Smooth muscle cell (in vitro differentiated cells): ENCODE results near the gene PTGES3. TPM values are rescaled to one million over a fixed set of nuclear protein-coding genes. Genes with fewer than 3 reads are reported as not detected.
A peak's percentile ranks its signal among the peaks of the same experiment; 100 is the strongest.

Source experiments
- DNase-seq: peaks from one replicate; lab custom pipeline; 2025; ENCODE audit not compliant: unreplicated experiment; lab: John Stamatoyannopoulos, UW
- H2AFZ ChIP-seq: fragments of 200-600 bp; sonication (generic); 2 replicates; pipeline ENCODE4 v1.6.0; 2016; ENCODE audit warnings: antibody characterized with exemption, low read depth, mild to moderate bottlenecking
- H3F3A ChIP-seq: fragments of 200-600 bp; sonication (generic); 2 replicates; pipeline ENCODE4 v1.6.0; 2017; ENCODE audit warnings: antibody characterized with exemption, low read depth
- H3K27ac ChIP-seq: fragments of 200-600 bp; sonication (generic); 2 replicates; pipeline ENCODE4 v1.5.1; 2016; ENCODE audit warnings: low read depth, mild to moderate bottlenecking
- H3K27me3 ChIP-seq: fragments of 200-600 bp; sonication (generic); 2 replicates; pipeline ENCODE4 v1.6.1; 2016; ENCODE audit warnings: low read depth, mild to moderate bottlenecking
- H3K36me3 ChIP-seq: fragments of 200-600 bp; sonication (generic); 2 replicates; pipeline ENCODE4 v1.5.1; 2016; ENCODE audit warnings: low read depth
- H3K4me1 ChIP-seq: fragments of 200-600 bp; sonication (generic); 2 replicates; pipeline ENCODE4 v1.5.1; 2016; ENCODE audit warnings: low read depth
- H3K4me2 ChIP-seq: fragments of 200-600 bp; sonication (generic); 2 replicates; pipeline ENCODE4 v1.6.0; 2016; ENCODE audit warnings: mild to moderate bottlenecking
- H3K4me3 ChIP-seq: fragments of 200-600 bp; sonication (generic); 2 replicates; pipeline ENCODE4 v1.5.1; 2016; ENCODE audit warnings: mild to moderate bottlenecking
- H3K79me2 ChIP-seq: fragments of 200-600 bp; sonication (generic); 2 replicates; pipeline ENCODE4 v1.6.0; 2016; ENCODE audit warnings: low read depth, mild to moderate bottlenecking
- H3K9ac ChIP-seq: fragments of 200-600 bp; sonication (generic); 2 replicates; pipeline ENCODE4 v1.6.0; 2016; ENCODE audit warnings: low read depth
- H3K9me3 ChIP-seq: fragments of 200-600 bp; sonication (generic); replicated peaks from 2 replicates; pipeline ENCODE4 v1.5.1; 2016; ENCODE audit warnings: low read depth
- H4K20me1 ChIP-seq: fragments of 200-600 bp; sonication (generic); 2 replicates; pipeline ENCODE4 v1.6.0; 2016; ENCODE audit warnings: low read depth
- WGBS: methylation state at CpG from one replicate; pipeline ENCODE4 v1.1.7; 2016; ENCODE audit warnings: low lambda C conversion rate; 5-methylcytosine and 5-hydroxymethylcytosine counted together
- polyA plus RNA-seq: library from polyadenylated mRNA; unstranded; fragments of >200 nt; fragmentation: Nextera tagmentation; extraction: Ambion mirVana; gene quantifications from 2 replicates; pipeline ENCODE4 v1.2.1, GENCODE V29; 2016
- total RNA-seq: library from RNA; depleted of rRNA; stranded (reverse); fragments of >200 nt; gene quantifications from 2 replicates; pipeline ENCODE4 v1.2.3, GENCODE V29; 2014
- TF ChIP-seq, protein P1 (sequence below): fragments of 200-600 bp; sonication (generic); IDR thresholded peaks from 2 replicates; pipeline ENCODE4 v1.5.1; 2017; ENCODE audit warnings: borderline replicate concordance, mild to moderate bottlenecking, antibody characterized with exemption; ENCODE audit not compliant: insufficient read depth, poor library complexity, severe bottlenecking

PTGES3 gene
- total and polyA plus RNA-seq, 2 experiments from 2014 or later: 128 to 160 TPM

GRCh38 chr12:56684745-56685359, 3.2 kb downstream of the PTGES3 start:
- Histone ChIP-seq H3K79me2 (peaks cover 79% of the 10 kb centered on the region), H3K9ac (peak overlapping the region; percentile 2), H3K9me3 (no peaks in the 10 kb centered on the region), H3F3A (peaks cover 9% of the 10 kb centered on the region), H2AFZ (no peak overlapping the region), H3K4me1 (peaks cover 16% of the 10 kb centered on the region), H3K27me3 (no peaks in the 10 kb centered on the region), H3K4me2 (peak overlapping the region; percentile 96), H3K4me3 (peak overlapping the region; percentile 92), H3K27ac (peak overlapping the region; percentile 9), H4K20me1 (peaks cover 74% of the 10 kb centered on the region), H3K36me3 (no peaks in the 10 kb centered on the region)
- WGBS: 42% methylated on average over 8 of the region's 8 CpGs
- DNase-seq: no peak
- TF ChIP-seq, protein P1, sequence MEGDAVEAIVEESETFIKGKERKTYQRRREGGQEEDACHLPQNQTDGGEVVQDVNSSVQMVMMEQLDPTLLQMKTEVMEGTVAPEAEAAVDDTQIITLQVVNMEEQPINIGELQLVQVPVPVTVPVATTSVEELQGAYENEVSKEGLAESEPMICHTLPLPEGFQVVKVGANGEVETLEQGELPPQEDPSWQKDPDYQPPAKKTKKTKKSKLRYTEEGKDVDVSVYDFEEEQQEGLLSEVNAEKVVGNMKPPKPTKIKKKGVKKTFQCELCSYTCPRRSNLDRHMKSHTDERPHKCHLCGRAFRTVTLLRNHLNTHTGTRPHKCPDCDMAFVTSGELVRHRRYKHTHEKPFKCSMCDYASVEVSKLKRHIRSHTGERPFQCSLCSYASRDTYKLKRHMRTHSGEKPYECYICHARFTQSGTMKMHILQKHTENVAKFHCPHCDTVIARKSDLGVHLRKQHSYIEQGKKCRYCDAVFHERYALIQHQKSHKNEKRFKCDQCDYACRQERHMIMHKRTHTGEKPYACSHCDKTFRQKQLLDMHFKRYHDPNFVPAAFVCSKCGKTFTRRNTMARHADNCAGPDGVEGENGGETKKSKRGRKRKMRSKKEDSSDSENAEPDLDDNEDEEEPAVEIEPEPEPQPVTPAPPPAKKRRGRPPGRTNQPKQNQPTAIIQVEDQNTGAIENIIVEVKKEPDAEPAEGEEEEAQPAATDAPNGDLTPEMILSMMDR: no peak

DNA sequence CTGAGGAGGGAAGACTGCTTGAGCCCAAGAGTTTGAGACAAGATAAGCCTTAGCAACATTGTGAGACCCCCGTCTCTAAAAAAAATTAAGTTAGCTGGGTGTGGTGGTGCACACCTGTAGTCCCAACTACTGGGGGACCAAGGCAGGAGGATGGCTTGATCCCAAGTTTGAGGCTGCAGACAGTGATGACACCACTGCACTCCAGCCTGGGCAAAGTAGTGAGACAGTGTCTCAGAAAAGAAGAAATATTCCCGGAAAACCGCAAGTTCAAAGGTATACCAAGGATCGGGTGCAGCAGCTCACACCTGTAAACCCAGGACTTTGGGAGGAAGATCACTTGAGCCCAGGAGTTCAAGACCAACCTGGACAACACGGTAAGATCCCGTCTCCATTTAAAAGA, 5.8 kb downstream of the PTGES3 start:
- 98% methylated on average over 6 of the region's 6 CpGs for WGBS
- Histone ChIP-seq H3K9me3 (no peaks in the 10 kb centered on the region), H4K20me1 (peaks cover 99% of the 10 kb centered on the region), H3K27ac (no peak overlapping the region), H3K36me3 (no peaks in the 10 kb centered on the region), H3K9ac (no peak overlapping the region), H3K4me3 (no peak overlapping the region), H3K4me1 (peaks cover 16% of the 10 kb centered on the region), H3K27me3 (no peaks in the 10 kb centered on the region), H3F3A (peaks cover 3% of the 10 kb centered on the region), H3K79me2 (peaks cover 100% of the 10 kb centered on the region), H2AFZ (no peak overlapping the region), H3K4me2 (no peak overlapping the region)
- TF ChIP-seq, protein P1: no peak
- DNase-seq: no peak

GRCh38 chr12:56679883-56680575, 8.1 kb downstream of the PTGES3 start:
- no peaks in the 10 kb centered on the region for H3K27me3 ChIP-seq
- no peaks in the 10 kb centered on the region for H3K9me3 ChIP-seq
- no peak overlapping the region for H3K4me3 ChIP-seq
- peaks cover 97% of the 10 kb centered on the region for H4K20me1 ChIP-seq
- peaks cover 3% of the 10 kb centered on the region for H3F3A ChIP-seq
- H3K36me3 ChIP-seq: no peaks in the 10 kb centered on the region
- no peak overlapping the region for H2AFZ ChIP-seq
- H3K9ac ChIP-seq: no peak overlapping the region
- H3K4me1 ChIP-seq: peaks cover 9% of the 10 kb centered on the region
- TF ChIP-seq, protein P1: no peak
- no peak overlapping the region for H3K27ac ChIP-seq
- no peak for DNase-seq
- peaks cover 98% of the 10 kb centered on the region for H3K79me2 ChIP-seq
- WGBS: 96% methylated on average over 13 of the region's 13 CpGs
- no peak overlapping the region for H3K4me2 ChIP-seq

GRCh38 chr12:56678852-56679251, 9.2 kb downstream of the PTGES3 start:
- TF ChIP-seq, protein P1: no peak
- no peak overlapping the region for H2AFZ ChIP-seq
- H3K79me2 ChIP-seq: peaks cover 96% of the 10 kb centered on the region
- H4K20me1 ChIP-seq: peaks cover 97% of the 10 kb centered on the region
- DNase-seq: no peak
- H3K36me3 ChIP-seq: no peaks in the 10 kb centered on the region
- H3F3A ChIP-seq: peaks cover 3% of the 10 kb centered on the region
- no peak overlapping the region for H3K4me3 ChIP-seq
- 97% methylated on average over 2 of the region's 2 CpGs for WGBS
- H3K27me3 ChIP-seq: no peaks in the 10 kb centered on the region
- no peaks in the 10 kb centered on the region for H3K4me1 ChIP-seq
- peak overlapping the region; percentile 7 for H3K27ac ChIP-seq
- no peak overlapping the region for H3K4me2 ChIP-seq
- H3K9me3 ChIP-seq: no peaks in the 10 kb centered on the region
- H3K9ac ChIP-seq: no peak overlapping the region
